HG03103 (cell line): ENCODE measurements around the gene SPAG8.

Experiments
- ATAC-seq: cut with Tn5 transposase; IDR thresholded peaks from one replicate; pipeline ENCODE4 v1.9.1; 2021; ENCODE audit warnings: low read depth; ENCODE audit not compliant: unreplicated experiment

The SPAG8 gene

GRCh38 chr9:35840881-35841644 is 29.0 kb upstream of the SPAG8 start:
- ATAC-seq = no peak

DNA sequence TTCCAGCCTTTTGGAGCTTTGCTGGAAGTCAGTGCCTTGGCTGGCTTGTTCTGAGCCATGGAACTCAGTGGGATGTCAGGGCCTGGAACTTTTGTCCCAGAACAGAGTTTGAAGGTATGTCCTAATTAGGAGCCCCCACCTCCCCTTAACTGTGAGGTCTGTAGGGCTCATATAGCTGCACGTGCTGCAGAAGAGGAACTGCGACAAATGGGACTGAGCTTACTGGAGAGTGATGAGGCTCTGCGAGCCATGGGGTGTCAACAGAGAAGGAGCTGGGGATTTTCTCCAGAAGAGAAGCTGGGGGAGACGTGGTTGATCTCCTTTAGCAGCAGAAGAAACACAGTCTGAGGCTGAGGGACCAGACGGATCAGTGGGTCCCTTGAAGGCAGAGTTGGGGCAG is 27.9 kb upstream of the SPAG8 start:
- ATAC-seq = no peak

- no peak for ATAC-seq
These were observed 24.5 kb upstream of the SPAG8 start for GRCh38 chr9:35836595-35836994.

DNA sequence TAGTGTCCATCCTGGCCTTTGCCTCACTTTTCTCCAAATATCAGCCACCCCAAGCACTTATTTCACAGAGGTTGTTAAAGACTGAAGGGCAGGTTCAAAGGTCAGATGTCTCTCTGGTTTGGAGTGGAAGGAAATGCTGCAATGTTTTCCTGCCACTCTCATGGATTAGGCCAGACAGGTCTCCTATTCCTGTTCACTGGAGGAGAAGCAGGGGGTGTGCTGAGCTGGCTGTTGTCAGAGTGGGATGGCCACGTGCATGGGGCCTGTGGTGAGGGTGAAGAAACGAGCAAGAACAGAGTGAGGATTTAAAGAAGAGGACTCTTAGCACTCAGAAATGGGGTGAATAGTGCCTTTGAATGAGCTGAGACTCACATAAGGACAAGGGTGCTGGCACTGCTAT is 23.7 kb upstream of the SPAG8 start:
- no peak for ATAC-seq

DNA sequence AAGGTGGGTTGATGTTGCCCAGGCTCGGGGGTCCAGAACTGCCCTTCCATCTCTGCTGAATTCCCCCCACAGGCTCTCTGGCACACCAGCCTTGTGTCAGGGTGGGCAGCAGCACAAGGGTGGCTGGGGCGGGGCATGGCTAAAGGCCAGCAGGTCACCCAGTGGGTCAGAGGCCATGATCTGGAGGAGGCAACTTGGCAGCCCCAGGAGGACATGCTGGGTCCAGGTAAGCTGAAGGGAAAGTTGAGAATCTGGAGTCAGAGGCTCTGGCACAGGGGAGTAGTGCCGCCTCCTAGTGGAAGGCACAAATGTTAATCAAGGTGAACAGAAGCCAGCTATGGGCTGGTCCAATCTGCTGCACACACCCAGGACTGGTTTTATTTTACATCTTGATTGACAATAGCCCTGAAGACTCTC is 23.2 kb upstream of the SPAG8 start:
- ATAC-seq = no peak

DNA sequence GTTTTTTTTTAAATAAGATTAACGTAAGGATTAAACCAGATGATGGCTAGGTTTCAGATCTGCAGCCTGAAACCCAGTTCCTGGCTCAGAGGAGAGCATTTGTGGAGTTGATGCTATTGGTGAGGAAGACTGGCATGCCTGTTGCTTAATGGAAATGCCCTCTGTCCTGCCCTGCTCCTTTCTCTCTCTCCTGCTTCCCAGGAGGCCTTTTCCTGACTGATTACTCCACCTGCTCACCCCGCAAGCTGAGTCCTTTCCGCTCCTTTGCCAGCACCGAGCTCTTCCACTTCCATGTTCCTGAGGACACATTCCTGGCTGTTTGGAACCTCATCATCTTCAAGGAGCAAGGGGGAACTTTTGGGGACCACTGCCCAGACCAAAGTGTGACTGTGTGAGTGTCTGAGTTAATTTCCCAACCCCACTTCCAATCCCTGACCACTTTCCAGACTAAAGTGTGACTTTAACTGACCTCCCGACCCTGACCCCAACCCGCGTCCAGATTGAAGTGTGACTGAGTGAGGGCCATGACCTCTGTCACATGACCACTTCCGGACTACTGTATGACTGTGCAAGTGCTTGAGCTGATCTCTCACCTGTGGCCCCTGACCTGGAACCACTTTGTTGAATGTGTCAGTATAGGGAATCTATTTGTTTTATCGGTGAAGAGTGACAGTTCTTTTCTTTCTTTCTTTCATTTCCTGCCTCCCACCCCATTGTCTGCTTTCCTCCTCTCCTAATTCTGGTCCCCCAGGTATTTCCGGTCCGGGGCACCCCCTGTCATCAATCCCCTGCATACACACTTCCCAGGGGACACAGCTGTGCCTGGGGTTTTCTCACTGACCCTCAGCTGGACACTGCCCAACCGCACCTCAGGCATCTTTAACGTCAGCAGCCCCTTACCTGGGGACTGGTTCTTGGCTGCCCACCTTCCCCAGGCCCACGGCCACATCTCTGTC is 22.5 kb upstream of the SPAG8 start:
- no peak for ATAC-seq

DNA sequence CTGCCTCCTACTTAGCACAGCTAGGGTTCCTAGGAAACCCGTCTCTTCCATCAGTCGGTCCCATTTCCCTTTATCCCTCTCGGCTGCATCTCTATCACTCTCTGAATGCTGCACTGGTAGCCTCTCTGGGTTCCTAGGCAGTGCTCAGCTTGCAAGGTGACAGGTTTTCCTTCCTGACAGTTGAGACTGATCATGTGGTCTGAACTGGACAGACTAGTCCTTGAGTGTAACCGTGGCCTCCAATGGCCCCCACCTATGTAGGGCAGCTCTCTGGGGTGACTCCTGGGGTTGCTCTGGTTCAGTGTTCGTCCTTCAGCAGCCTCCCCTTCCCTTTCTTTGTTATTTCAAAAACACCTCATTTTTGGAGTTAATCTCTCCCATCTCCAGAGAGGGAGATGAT is 20.8 kb upstream of the SPAG8 start:
- no peak for ATAC-seq

GRCh38 chr9:35831040-35831439 is 19.0 kb upstream of the SPAG8 start:
- ATAC-seq = no peak

DNA sequence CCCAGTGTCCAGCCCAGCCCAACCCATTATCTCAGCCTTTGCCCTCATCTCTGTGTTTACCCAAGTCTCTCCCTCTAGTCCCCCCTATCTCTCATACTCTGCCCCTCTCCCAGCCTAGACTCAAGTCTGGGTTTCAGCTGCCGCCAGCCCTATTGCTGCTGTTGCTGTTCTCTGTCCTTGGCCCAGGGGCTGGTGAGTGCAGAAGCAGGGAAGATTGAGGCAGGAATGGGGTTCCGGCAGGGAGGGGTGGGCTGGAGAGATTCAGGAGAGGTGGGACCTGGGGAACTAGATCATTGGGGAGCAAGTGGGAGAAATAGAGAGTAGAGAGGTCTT is 17.7 kb upstream of the SPAG8 start:
- ATAC-seq = no peak

- peak; percentile 71 for ATAC-seq
These were observed 17.2 kb upstream of the SPAG8 start, which contains the start of gene TMEM8B for GRCh38 chr9:35829084-35829763. TMEM8B (plus strand) TSS chr9:35829228; CDS start chr9:35829448, 220 bp downstream.

DNA sequence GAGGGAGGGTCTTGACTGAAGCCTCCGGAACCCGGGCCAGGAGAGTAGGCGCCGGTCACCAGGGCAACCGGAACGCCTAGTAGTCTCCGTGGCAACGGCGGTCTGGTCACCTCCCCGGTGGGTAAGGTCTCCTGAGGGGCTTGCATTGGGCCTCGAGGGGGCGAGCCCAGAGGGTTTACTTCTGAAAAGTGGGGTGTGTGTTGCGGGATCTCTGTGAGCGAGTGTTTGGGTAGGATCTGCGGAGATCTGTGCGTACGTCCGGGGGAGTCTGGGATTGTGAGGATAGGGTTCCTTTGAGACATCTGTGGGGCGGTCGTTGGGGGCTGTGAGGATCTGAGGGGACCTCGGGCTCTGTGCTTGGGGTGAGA is 16.6 kb upstream of the SPAG8 start, which contains the start of gene FAM221B:
Gene FAM221B, minus strand, starts transcription at position 17 of the 368 bp plus-strand sequence. CDS start 2,571 bp downstream, outside the sequence.
- ATAC-seq = no peak

DNA sequence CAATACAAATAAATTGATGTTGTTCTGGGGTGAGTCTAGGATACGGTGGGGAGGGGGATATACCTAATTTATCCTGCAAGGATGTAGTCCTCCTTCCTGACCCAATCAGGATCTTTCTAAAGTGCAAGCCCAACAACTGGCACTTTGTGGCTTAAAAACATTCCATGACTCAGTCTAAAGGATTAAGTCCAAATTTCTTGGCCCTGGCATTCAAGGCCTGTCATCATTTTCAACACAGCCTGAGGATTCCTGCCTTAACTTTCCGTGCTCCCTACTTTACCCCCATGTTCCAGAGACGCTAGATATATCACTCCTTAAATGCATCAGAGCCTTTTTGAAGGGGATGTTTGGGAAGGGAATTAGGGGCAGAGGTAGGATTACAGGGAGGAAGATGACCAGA is 15.4 kb upstream of the SPAG8 start:
- no peak for ATAC-seq

- peak; percentile 39 for ATAC-seq
These were observed 14.1 kb upstream of the SPAG8 start for GRCh38 chr9:35826071-35826701.

DNA sequence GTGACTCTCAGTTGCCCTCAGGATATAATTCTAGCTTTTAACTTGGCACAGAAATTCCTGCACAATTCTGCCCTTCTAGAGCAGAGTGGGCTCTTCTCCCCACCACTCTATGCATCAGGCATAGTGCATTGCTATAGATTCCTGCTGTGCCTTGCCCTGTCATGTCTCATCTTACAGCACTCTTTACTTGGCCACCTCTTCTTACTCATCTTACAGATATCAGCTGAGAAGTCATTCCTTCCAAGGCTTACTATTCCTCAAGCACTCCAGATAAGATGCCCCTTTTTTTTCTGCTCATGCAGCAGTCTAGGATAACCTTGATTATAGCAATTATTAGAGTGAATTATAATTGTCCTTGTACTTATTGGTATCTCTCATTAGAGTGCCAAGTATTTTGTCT is 10.9 kb upstream of the SPAG8 start:
- ATAC-seq = no peak

DNA sequence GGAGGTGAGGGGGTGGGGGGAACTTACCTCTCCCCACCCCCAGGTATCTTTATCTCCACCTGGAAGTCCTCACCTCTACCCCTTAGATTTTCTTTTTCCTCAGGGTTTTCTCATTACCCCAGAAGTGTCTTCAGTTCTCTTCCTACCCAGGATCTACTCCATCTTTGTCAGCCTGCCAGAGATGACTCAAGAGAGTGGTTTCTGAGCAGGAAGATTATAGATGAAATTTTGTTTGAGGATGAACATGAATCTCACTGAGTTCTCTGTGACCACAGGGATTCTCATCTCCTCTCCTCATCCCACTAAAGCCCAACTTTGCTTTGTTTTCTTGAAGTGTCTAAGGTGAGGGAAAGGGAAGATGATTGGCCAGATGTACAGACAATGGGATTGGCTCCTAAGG is 8.0 kb upstream of the SPAG8 start:
- no peak for ATAC-seq

GRCh38 chr9:35818341-35818740 is 6.3 kb upstream of the SPAG8 start:
- no peak for ATAC-seq

DNA sequence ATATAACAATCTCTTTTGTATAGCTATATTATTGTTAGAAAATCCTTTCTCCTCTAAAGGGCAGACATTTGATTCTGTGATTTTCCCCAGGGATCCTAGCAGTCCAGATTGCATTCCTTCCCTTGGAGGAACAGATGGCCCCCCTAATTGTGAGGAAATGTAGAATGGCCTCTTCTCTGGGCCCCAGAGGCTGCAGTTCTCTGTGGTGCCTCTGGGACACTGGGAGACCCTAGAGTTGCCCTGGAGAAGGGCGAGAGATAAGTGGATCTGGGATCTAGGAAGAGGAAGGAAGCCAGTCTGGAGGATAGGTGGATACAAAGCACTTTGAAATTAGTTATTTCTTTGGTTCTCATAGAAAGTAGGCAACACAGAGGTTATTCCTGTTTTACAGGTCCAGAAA is 4.6 kb upstream of the SPAG8 start:
- no peak for ATAC-seq

DNA sequence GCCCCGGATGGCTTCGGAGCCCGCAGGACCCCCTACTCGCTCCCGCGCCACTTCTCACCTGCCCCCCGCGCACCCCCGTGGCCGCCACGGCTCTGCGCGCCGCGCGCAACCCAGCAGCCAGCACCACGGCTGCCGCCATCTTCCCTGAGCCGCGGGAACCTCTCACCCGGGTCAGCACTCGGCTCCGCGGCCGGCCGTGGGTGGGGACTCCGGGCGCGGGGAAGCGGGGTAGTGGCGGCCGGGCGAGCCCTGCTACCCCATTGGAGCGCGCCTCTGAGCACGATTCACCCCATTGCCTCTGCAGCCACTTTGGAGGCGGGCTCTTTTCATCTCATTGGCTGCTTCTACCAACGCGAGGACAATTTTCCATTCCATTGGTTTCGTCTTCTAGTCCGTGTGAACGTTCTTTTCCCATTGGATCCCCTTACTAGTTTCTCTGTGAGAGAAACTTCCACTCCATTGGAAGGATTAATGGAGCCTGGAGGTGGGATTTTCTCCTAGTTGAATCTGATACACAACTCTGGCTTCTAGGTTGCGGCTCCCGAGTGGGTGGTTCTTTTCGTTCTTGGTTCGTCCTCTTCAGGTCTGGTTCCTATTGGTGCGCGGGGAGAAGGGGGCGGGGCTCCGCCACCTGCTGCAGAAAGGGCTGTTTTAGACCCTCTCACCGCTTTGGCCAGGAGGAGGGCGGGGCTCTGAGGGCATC is 2.9 kb upstream of the SPAG8 start, which contains the start of gene HINT2:
Gene HINT2, minus strand, starts transcription at position 202 of the 703 bp plus-strand sequence. Its CDS starts 63 bp downstream, at position 139.
- ATAC-seq = peak; percentile 61

DNA sequence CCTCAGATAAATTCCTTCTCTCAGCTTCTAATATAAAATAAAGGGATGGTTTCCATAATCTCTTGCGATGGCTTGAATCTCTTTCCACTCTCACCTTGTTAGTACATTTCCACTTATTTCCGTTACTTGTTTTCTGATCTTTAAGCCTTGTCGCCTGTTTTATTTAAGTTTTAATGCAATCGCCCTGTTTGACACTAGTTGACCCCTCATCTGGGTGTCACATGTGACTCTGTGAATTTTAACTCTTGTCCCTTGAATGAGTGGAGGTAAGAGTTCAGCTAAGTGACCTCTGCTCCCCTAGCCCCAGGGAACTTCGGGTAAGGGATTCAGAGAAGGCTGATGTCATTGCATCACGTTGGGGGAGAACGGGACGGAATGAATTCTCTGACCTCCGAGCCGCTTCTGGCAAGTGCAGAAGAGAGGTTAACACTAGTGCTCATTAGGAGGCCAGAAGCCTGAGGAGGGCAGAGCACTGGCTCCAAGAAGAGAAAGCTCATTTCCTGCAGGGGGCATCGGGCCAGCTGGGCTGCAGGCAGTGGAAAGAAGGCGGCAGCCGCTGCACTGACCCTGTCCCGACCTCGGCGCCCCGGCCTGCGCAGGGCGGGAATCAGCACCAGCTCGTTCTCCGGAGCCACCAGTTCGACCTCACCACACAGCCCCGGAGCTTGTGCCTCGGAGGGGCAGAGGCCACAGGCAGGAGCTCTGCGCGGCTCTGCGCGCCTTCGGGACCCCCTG is 2.2 kb upstream of the SPAG8 start:
- ATAC-seq = peak; percentile 18
